Epithelial cell of prostate (primary cell): ENCODE results near the gene LAMB2.

ENCODE experiments used
- DNase-seq: peaks from one replicate; pipeline ENCODE4 v3.0.0-alpha.2; 2011; ENCODE audit warnings: low read depth, low spot score
- H3K27ac ChIP-seq: fragments of 450-650 bp; 2 replicates; pipeline ENCODE4 v1.5.1; 2017; ENCODE audit warnings: mild to moderate bottlenecking

Gene LAMB2

GRCh38 chr3:49081429-49081828, 51.4 kb downstream of the LAMB2 start:
- H3K27ac ChIP-seq, result no peak overlapping the region
- DNase-seq, result no peak

GRCh38 chr3:49079270-49079669, 53.6 kb downstream of the LAMB2 start:
- H3K27ac ChIP-seq, result no peak overlapping the region
- DNase-seq, result no peak

GRCh38 chr3:49076646-49077045, 56.2 kb downstream of the LAMB2 start:
- H3K27ac ChIP-seq, result no peak overlapping the region
- DNase-seq, result no peak

GRCh38 chr3:49076116-49076515, 56.7 kb downstream of the LAMB2 start:
- no peak overlapping the region for H3K27ac ChIP-seq
- DNase-seq, result no peak
